Activated T-cell treated with anti-CD3 and anti-CD28 coated beads, Interleukin-2, amount 50 U/mL, for 24 hours (primary cell): ENCODE results near the gene SSTR4.

Source experiments
- DNase-seq: peaks from one replicate; pipeline ENCODE4 v3.0.0-alpha.2; 2020
- H3K27ac Mint-ChIP-seq: 2 replicates; pipeline ENCODE4 v1.8.0; 2020; ENCODE audit warnings: mild to moderate bottlenecking, mixed read lengths
- H3K27me3 Mint-ChIP-seq: 2 replicates; pipeline ENCODE4 v1.8.0; 2020; ENCODE audit warnings: mixed read lengths
- H3K36me3 Mint-ChIP-seq: 2 replicates; pipeline ENCODE4 v1.8.0; 2020; ENCODE audit warnings: low read depth, mixed read lengths
- H3K4me1 Mint-ChIP-seq: 2 replicates; pipeline ENCODE4 v1.8.0; 2020; ENCODE audit warnings: low read depth, mixed read lengths
- H3K4me3 Mint-ChIP-seq: 2 replicates; pipeline ENCODE4 v1.8.0; 2020; ENCODE audit warnings: mild to moderate bottlenecking, moderate library complexity, mixed read lengths
- H3K9me3 Mint-ChIP-seq: 2 replicates; pipeline ENCODE4 v1.8.0; 2020; ENCODE audit warnings: mixed read lengths

Gene SSTR4

GRCh38 chr20:23077277-23077676, 42.2 kb downstream of the SSTR4 start:
- Mint-ChIP-seq H3K27ac (no peak overlapping the region), H3K27me3 (no peaks in the 10 kb centered on the region), H3K9me3 (no peaks in the 10 kb centered on the region), H3K4me1 (no peaks in the 10 kb centered on the region), H3K36me3 (no peaks in the 10 kb centered on the region), H3K4me3 (no peak overlapping the region)
- DNase-seq, result no peak

- Mint-ChIP-seq H3K4me1 (no peaks in the 10 kb centered on the region), H3K36me3 (no peaks in the 10 kb centered on the region), H3K27me3 (no peaks in the 10 kb centered on the region), H3K9me3 (no peaks in the 10 kb centered on the region), H3K4me3 (no peak overlapping the region), H3K27ac (no peak overlapping the region)
- DNase-seq, result no peak
Observed at GRCh38 chr20:23078351-23079015, 43.4 kb downstream of the SSTR4 start.

- Mint-ChIP-seq H3K4me1 (no peaks in the 10 kb centered on the region), H3K27me3 (no peaks in the 10 kb centered on the region), H3K4me3 (no peak overlapping the region), H3K27ac (no peak overlapping the region), H3K9me3 (no peaks in the 10 kb centered on the region), H3K36me3 (no peaks in the 10 kb centered on the region)
- DNase-seq, result no peak
Observed at GRCh38 chr20:23079016-23079351, 43.9 kb downstream of the SSTR4 start.

DNA sequence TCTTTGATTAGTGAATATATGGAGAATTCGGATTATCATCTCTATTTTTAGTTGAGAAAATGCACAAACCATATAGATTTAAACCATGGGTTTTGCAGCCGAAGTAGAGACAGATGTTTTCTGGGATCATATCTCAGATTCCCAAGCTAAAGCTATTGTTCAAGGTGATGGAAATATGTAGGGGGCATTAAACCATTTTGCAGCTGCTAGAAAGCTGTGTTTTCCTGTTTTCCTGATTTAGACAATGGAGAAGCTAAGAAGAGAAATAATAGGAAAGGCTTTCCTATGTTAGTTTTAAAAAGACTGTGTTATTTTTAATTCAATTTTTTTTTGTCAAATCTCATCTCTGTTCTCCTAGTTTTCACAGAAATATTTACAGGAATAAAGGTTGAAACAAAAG, 44.8 kb downstream of the SSTR4 start:
- H3K9me3 Mint-ChIP-seq, result no peaks in the 10 kb centered on the region
- H3K4me1 Mint-ChIP-seq, result no peaks in the 10 kb centered on the region
- H3K27ac Mint-ChIP-seq, result no peak overlapping the region
- no peak for DNase-seq
- H3K36me3 Mint-ChIP-seq, result no peaks in the 10 kb centered on the region
- no peaks in the 10 kb centered on the region for H3K27me3 Mint-ChIP-seq
- no peak overlapping the region for H3K4me3 Mint-ChIP-seq

- no peaks in the 10 kb centered on the region for H3K9me3 Mint-ChIP-seq
- H3K4me1 Mint-ChIP-seq, result no peaks in the 10 kb centered on the region
- no peak overlapping the region for H3K4me3 Mint-ChIP-seq
- H3K27me3 Mint-ChIP-seq, result no peaks in the 10 kb centered on the region
- H3K36me3 Mint-ChIP-seq, result no peaks in the 10 kb centered on the region
- H3K27ac Mint-ChIP-seq, result no peak overlapping the region
- DNase-seq, result no peak
Observed at GRCh38 chr20:23080521-23080920, 45.4 kb downstream of the SSTR4 start.

DNA sequence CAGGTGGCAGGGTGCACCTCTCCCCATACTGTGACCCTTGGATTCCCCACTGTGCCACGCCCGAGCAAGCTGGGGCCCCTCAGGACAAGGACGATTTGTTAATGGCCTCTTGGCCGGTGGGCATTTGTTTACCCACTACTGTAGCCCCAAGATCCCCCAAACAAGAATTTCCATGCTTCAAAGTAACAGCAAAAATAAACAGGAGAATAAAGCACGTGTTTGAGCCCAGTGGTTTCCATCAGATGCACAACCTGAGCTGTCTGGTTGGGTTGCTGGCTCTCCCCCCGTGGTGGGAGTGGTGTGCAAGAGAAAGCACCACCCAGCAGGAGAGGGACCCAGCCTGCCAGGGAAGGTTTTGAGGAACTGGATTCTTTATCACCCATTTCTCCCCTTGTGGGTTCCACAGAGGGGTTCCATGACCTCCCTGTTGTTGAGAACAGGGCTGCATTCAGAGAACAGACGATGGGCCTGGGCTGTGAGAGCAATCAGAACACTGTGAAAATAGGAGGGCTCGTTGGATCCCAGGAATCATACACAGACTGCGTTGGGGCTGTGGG, 46.2 kb downstream of the SSTR4 start:
- no peak overlapping the region for H3K4me3 Mint-ChIP-seq
- no peaks in the 10 kb centered on the region for H3K36me3 Mint-ChIP-seq
- no peaks in the 10 kb centered on the region for H3K9me3 Mint-ChIP-seq
- no peak overlapping the region for H3K27ac Mint-ChIP-seq
- no peaks in the 10 kb centered on the region for H3K27me3 Mint-ChIP-seq
- DNase-seq, result no peak
- peaks cover 2% of the 10 kb centered on the region for H3K4me1 Mint-ChIP-seq

- Mint-ChIP-seq H3K9me3 (no peaks in the 10 kb centered on the region), H3K27me3 (peaks cover 3% of the 10 kb centered on the region), H3K4me3 (peak overlapping the region; percentile 13), H3K4me1 (peaks cover 7% of the 10 kb centered on the region), H3K36me3 (no peaks in the 10 kb centered on the region), H3K27ac (peak overlapping the region; percentile 4)
- no peak for DNase-seq
Observed at GRCh38 chr20:23082846-23083552, 47.9 kb downstream of the SSTR4 start.

GRCh38 chr20:23083553-23084220, 48.6 kb downstream of the SSTR4 start:
- H3K9me3 Mint-ChIP-seq, result no peaks in the 10 kb centered on the region
- no peak overlapping the region for H3K27ac Mint-ChIP-seq
- peak overlapping the region; percentile 13 for H3K4me3 Mint-ChIP-seq
- no peak for DNase-seq
- H3K4me1 Mint-ChIP-seq, result peaks cover 7% of the 10 kb centered on the region
- H3K36me3 Mint-ChIP-seq, result no peaks in the 10 kb centered on the region
- H3K27me3 Mint-ChIP-seq, result peaks cover 3% of the 10 kb centered on the region

DNA sequence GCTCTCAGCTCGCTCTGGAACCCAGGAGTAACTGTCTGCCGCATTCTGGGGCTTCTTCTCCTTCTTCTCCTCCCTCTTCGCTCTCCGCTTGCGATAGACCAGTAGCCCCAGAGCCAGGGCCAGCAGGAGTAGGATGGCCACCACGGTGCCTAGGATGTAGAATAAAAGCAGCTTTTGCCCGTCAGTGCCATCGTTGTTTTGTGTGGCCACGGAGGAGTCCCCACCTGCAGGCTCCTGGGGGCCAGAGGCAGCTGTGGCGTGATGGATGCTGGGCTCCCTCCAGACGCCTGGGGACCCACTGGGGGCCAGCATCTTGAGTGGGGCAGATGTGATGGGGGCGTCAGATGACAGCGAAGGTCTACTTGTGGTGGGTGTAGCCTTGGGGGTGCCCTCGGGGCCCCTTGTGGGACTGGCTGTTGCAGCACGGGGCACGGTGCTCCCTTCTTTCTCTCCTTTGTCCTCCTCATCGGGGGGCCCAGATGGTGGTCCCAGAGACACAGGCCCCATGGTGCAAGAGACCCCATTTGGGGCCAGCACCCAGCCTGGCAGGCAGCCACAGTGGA, 49.3 kb downstream of the SSTR4 start:
- peaks cover 7% of the 10 kb centered on the region for H3K4me1 Mint-ChIP-seq
- H3K9me3 Mint-ChIP-seq, result no peaks in the 10 kb centered on the region

DNA sequence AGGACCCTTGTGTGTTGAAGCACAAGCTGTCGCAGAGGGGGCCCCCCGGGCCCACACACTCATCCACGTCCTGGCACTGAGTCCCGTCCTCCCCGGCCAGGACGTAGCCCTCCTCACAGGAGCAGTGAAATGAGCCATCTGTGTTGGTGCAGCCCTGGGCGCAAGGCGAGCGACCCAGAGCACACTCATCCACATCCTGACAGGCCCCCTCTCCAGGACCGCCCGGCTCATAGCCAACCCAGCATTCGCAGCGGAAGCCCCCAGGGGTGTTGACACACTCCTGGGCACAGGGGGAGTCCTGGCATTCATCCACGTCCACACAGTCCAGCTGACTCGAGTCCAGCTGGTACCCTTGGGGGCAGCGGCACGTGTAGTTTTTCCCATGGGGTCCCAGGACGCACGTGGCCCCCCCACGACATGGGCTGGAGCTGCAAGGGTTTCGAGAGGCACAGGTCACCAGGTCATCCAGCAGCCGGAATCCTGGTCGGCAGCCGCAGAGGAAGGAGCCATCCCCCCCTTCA, 49.8 kb downstream of the SSTR4 start:
- Mint-ChIP-seq H3K4me3 (no peak overlapping the region), H3K27ac (no peak overlapping the region), H3K4me1 (peaks cover 7% of the 10 kb centered on the region), H3K27me3 (peaks cover 3% of the 10 kb centered on the region), H3K36me3 (no peaks in the 10 kb centered on the region), H3K9me3 (no peaks in the 10 kb centered on the region)
- no peak for DNase-seq

More for the DNA sequence above, 49.3 kb downstream of the SSTR4 start:
- H3K27ac Mint-ChIP-seq, result no peak overlapping the region
- H3K36me3 Mint-ChIP-seq, result no peaks in the 10 kb centered on the region
- peaks cover 3% of the 10 kb centered on the region for H3K27me3 Mint-ChIP-seq
- no peak for DNase-seq
- peak overlapping the region; percentile 35 for H3K4me3 Mint-ChIP-seq

DNA sequence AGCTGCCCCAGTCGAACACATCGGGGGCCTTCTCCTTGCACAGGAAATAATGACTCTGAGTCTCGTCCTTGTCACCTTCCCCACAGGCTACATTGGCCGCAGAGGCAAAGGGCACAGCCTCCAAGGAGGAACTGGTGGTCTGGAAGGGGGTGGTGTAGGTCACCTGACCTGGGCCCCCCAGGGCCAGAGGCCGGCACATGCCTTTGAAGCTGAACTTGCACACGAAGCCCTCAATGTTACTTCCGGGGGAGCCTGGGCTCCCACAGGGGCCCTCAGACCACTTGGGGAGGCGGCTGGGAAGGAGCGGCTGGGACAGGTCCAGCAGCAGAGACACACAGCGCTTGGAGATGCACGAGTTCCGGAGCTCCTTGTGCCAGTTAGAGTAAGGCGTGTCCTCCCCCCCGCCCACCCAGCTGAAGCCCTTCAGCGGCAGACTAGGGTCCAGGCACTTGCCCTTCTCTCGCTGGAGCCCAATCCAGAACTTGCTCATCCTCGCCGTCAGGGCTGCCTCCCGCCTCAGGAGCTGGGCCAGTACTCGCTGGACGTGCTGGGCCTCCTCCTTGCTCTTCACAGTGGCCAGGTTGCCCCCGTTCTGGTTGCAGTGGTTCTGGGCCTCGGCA, 50.4 kb downstream of the SSTR4 start:
- peak overlapping the region; percentile 57 for H3K4me3 Mint-ChIP-seq
- H3K4me1 Mint-ChIP-seq, result peaks cover 7% of the 10 kb centered on the region
- H3K36me3 Mint-ChIP-seq, result no peaks in the 10 kb centered on the region
- H3K27ac Mint-ChIP-seq, result no peak overlapping the region
- H3K9me3 Mint-ChIP-seq, result no peaks in the 10 kb centered on the region
- no peak for DNase-seq
- peaks cover 3% of the 10 kb centered on the region for H3K27me3 Mint-ChIP-seq

GRCh38 chr20:23086056-23086566, 51.0 kb downstream of the SSTR4 start, which contains the start of gene CD93:
TSS of gene CD93 (minus strand) at chr20:23086324. CDS start at chr20:23086192, 132 bp downstream.
- Mint-ChIP-seq H3K27me3 (peaks cover 3% of the 10 kb centered on the region), H3K4me3 (peak within 1 kb of the TSS; percentile 57)

GRCh38 chr20:23086931-23087411, 51.9 kb downstream of the SSTR4 start:
- no peak for DNase-seq
- H3K27ac Mint-ChIP-seq, result peak overlapping the region; percentile 74
- peaks cover 7% of the 10 kb centered on the region for H3K4me1 Mint-ChIP-seq
- no peaks in the 10 kb centered on the region for H3K36me3 Mint-ChIP-seq
- no peak overlapping the region for H3K4me3 Mint-ChIP-seq
- H3K9me3 Mint-ChIP-seq, result no peaks in the 10 kb centered on the region
- peaks cover 3% of the 10 kb centered on the region for H3K27me3 Mint-ChIP-seq

More at GRCh38 chr20:23086056-23086566, 51.0 kb downstream of the SSTR4 start, which contains the start of gene CD93:
- peak; percentile 44 for DNase-seq
- Mint-ChIP-seq H3K27ac (peak within 1 kb of the TSS; percentile 74), H3K36me3 (no peaks in the 10 kb centered on the region), H3K4me1 (peaks cover 7% of the 10 kb centered on the region), H3K9me3 (no peaks in the 10 kb centered on the region)
